ENCODE results near the gene NOTCH3.
A peak's percentile ranks its signal among the peaks of the same experiment; 100 is the strongest.

The NOTCH3 gene

DNA sequence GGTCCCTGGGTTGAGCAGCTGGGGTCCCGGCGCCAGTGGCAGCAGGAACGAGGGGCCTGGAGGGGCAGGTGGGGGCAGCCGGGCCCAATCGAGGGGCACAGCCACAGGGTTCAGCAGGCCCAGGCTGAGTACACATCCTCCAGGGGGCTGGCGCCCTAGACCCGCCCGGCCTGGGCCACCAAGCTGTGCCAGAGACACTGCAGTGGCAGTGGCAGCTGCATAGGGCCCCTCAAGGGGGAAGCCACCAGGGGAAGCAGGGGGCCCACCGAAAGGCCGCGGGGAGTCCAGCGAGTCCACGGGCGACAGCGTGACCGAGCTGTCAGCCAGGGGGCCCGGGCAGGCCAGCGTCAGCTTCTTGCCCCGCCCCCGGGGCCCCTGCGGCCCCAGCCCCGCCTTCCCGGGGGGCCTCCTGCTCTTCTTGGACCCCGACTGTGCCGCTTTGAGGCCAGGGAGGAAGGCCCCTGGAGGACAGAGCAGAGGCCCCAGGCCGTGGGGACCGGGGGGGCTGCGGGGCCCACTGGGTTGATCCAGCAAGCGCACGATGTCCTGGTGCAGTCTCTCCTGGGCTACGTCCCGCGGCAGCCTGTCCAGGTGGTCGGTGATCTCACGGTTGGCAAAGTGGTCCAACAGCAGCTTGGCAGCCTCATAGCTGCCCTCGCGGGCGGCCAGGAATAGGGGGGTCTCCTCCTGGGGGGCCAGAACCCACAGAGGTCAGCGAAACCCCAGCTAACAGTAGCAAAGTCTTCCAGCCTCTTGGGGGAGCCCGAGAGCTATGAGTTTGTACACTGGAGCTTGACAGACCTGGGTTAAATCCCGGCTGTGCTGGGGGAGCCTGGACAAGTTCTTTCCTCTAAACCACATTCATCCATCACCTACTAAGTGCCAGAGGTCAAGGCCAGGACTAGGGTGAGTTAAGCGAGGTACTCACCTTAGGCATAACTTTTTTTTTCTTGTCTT is 39.5 kb downstream of the NOTCH3 start:
- no peak for DNase-seq (ENCODE audit: low read depth in 2 of 2)

DNA sequence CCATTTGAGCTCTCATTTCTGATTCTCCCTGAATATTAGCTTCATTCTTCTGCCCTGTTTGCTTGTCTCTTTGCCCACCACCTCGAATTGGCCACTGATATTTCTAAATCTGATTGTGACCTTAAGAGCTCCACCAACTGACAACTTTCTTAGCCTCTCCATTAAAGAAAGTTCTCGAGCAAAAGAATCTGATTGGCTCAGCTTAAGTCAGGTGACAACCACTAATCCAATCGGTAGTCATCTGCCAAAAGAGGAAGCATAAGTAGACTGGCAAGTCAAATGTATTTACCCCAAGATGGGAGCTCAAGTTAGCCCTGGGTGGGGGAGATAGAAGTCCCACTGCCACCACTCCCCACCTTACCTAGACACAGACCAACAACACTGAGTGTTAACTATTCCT is 41.5 kb downstream of the NOTCH3 start:
- no peak for DNase-seq (ENCODE audit: low read depth in 2 of 2)

DNA sequence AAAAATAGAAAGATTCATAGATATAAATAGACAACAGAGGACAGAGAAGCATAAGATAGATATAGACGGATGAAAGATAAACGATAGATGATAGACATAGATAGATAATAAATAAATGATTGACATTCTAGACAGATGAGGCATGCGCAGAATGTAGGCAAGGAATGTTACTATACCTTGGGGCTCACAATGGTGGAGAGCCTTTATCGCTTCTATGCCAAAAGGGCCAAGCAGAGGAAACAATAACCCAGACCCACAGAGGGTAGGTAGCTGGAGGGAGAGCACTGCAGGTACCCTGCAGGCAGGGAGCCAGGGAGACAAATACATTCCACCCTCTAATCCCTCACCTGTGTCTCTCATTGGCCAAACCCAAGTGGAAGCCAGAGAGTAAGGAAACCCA is 44.4 kb downstream of the NOTCH3 start:
- no peak for DNase-seq (ENCODE audit: low read depth in 2 of 2)

DNA sequence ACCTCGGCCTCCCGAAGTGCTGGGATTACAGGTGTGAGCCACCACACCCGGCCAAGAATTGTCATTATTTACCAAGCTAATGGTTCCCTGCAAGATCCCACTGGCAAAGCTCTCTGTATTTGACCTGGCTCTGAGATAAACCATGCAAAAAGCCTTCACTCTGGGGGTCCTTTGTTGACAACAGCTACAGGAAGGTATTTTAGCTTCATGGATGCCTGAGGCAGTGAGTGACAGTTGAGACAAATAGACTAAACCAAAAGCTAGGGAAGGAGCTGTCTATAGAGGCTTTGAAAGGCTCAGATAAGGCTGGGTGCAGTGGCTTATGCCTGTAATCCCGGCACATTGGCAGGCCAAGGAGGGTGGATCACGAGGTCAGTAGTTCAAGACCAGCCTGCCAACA is 45.5 kb downstream of the NOTCH3 start:
- DNase-seq (ENCODE audit: low read depth in 2 of 2) = no peak

DNA sequence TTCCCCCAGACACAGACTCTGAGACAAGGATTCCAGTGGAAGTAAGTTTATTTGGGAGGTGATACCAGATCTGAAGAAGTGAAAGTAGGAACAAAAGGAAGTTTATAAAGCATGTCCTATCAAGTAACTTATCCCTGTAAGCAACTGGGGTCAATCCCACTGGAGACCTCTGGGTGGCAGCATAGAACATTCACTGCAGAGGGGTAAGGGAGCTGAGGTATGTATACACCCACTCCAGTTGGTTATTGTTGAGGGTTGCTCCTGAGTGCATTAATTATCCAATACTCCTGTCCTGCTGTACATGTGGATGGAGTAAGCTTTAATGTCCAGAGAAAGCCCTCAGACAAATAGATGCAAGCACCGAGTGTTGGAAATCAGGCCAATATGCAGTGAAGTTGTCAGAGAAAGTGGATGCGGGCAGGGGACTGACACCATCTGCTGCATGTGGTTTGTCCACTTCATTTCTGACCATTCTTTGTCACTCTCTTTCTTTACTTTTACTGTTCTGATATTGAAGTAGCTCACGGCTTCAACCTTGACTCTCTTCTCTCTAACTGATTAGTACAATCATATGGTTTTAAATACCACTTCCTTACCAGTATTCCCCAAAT is 46.7 kb downstream of the NOTCH3 start:
- DNase-seq (ENCODE audit: low read depth in 2 of 2) = peak in 1 of 2 donors; percentile 16

DNA sequence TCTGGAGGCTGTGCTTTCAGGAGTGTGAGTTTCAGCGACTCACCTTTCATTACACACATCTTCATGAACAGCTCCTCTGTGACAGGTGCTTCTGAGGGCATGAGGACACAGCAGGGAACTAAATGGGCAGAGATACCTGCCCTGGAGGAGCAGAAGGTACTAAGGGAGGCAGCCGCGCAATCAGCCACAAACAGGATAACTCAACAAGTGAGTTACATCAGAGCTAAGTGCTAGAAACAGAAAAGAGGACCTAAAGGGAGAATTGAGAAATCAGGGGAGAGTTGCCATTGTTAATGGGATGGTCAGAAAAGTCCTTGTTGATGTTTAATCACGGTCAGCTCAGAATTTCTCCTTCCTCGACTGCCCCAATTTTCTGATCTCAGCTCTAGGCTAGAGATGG is 51.1 kb downstream of the NOTCH3 start:
- no peak for DNase-seq (ENCODE audit: low read depth in 2 of 2)

DNA sequence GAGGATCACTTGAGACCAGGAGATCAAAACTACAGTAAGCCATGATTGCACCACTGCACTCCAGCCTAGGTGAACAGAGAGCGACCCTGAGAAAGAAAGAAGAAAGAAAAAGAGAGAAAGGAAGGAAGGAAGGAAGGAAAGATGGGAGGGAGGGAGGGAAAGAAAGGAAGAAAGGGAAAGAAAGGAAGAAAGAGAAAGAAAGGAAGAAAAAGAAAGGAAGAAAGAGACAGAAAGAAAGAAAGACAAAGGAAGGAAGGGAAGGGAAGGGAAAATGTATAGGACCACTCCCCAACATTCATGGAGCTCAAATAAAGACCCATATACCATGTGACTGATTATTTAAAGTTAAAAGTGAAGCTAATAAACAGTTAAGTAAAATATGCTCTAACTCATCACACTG is 53.7 kb downstream of the NOTCH3 start:
- DNase-seq (ENCODE audit: low read depth in 2 of 2) = no peak

DNA sequence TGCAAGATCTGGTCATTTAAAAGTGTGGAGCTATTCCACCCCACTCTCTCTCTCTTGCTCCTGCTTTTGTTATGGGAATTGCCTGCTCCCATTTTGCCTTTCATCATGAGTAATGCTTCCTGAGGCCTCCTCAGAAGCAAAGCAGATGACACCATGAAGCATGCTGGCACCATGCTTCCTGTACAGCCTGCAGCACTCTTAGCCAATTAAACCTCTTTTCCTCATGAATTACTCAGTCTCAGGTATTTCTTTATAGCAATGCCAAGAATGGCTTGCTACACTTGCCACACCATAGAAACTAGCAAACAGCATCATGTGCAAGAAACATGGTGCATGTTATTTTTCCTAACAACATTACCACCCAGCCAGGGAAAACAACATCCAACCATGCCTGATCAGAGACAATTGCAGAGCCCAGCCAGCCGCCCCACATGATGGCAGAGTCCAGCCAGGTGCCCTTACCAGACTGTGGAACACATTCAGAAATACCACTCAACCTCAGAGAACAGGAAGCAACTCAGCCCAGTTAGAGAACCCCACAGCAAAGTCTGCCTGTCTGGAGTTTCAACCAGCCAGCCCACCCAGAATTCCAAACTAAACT is 56.6 kb downstream of the NOTCH3 start:
- no peak for DNase-seq (ENCODE audit: low read depth in 2 of 2)

DNA sequence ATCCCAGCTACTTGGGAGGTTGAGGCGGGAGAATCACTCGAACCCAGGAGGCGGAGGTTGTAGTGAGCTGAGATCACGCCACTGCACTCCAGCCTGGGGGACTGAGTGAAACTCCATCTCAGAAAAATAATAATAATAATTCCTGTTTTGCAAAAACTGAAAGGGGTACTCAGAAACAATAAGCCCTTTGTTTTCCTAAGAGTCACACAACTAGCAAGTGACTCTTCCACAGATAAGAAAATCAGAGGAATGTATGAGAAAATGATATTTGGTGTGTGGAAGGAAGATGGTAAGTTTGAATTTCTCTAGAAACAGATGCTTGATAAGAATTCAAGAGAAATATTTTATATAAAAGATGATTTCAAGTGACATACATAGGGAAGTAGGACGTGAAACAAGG is 58.5 kb downstream of the NOTCH3 start:
- DNase-seq (ENCODE audit: low read depth in 2 of 2) = no peak

DNA sequence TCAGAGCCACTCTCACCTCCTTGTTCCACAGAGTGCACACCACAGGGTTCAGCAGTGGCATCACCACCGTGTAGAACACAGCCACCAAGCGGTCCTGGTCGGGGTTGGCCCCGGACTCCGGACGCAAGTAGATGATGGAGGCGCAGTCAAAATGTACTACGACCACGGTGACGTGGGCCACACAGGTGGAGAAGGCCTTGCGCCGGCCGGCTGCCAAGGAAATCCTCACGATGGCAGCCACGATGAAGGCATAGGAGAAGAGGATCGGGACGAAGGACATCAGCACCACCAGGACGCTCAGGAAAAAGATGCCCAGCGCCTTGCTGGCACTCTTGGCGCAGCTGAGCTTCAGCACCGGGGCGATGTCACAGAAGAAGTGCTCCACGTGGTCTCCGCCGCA is 59.7 kb downstream of the NOTCH3 start:
- no peak for DNase-seq (ENCODE audit: low read depth in 2 of 2)

DNA sequence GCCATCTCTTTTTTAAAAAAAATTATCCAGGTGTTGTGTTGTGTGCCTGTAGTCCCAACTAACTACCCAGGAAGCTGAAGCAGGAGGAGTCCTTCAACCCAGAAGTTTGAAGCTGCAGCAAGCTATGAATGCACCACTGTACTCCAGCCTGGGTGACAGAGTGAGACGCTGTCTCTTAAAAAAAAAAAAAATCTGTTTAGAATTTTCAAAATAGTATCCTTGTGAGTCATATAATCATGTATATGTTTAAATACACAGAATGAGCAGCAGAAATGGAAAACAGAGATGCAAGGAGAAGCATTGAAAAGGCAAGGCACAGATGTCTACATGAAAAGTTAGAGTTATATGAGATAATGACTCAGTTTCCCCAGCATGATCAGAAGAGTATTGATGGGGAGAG is 62.4 kb downstream of the NOTCH3 start:
- no peak for DNase-seq (ENCODE audit: low read depth in 2 of 2)

DNA sequence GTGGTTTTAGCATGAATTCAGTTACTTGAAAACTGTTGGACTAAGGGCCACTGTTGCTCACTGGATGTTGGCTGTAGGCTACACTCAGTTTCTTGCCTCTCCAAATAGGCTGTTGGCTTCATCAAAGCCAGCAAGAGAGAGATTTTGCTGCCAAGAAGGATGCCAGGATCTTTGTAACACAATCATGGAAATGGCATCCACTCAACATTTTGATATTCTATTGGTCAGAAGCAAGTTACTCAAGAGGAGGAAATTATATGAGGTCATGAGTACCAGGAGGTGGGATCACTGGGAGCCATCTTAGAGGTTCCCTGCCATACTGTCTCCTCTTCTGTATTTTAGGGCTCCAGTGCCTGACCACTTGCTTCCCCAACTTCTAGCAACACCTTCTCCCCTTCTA is 63.0 kb downstream of the NOTCH3 start:
- no peak for DNase-seq (ENCODE audit: low read depth in 2 of 2)

DNA sequence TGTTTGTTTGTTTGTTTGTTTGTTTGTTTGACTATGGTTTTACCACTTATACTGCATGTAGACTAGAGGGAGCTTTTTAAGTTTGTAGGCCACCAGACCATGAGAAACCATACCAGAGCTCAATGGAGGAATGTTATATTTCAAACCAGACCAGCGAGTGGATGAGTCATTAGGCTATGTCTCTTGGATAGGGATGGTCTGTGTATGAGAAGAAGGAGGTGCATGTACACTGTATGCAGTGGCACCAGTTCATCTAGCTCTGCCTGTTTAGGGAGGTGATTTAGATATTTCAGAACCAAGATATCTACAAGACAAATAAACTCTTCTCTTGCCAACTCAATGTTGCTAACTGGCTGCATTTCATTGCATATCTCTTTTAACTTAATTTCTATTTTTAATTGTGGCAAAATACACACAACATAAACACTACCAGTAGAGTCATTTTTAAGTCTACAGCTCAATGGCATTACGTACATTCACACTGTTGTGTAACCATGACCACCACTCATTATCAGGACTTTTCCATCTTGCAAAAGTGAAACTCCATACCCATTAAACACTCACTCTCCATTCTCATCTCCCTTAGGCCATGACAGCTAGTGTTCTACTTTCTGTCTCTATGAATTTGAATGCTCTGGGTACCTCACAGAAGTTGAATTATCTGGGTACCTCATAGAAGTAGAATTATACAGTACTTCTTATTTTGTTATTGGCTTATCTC is 64.4 kb downstream of the NOTCH3 start:
- DNase-seq (ENCODE audit: low read depth in 2 of 2) = no peak

DNA sequence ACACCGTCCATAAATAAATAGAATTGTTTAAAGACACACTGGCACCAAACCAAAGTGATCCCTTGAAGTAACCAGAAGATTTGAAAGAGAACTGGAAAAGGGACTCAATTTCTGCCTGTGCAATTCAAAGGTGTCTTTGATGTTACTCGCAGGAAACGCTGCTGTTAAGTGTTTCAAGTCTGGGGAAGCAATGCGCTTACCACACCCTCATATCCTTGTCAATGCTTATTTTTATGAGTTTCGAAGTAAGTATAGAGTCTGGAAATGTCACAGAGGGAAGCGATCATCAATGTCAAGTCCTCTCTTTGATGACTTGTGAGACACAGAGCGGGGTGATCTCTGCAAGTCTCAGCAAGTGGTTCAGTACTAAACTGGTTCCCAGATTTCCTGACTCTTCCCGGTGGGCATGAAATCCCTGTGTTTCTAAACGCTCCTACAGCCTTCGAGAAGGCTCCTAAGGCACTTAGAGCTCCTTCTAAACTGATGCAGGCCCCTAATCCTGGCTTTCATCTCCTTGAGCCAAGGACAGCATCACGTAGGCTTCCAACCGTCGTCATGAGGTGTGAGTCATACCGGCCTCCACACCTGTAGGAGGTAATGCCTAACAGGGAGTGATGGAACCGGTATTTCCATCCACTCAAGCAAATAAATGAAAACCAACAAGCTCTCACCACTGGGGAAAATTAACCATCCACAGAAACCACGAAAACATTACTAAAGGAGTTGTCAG is 70.8 kb downstream of the NOTCH3 start:
- DNase-seq (ENCODE audit: low read depth in 2 of 2) = peak; percentile 16 to 49

DNA sequence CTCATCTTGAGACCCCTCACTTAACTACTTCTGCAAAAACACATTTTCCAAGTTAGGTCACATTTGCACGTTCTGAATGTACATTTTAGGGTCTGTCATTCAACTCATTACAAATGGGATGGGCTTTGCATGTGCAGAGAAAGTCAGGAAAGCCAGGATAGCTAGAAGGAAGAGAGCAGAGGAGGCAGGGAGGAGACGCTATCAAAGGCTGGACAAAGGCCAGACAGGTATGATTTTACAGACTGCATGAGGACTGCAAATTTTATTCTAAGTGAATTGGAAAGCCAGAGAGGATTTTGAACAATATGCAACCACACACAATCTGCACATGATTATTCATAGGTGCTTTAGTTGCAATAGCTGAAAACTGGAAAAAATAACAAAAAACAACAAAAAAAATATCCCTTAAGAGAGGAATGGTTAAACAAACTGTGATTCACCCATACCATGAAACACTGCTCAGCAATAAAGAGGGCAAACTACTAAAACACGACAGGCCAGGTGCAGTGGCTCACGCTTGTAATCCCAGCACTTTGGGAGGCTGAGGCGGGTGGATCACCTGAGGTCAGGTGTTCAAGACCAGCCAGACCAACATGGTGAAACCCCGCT is 72.5 kb downstream of the NOTCH3 start:
- DNase-seq (ENCODE audit: low read depth in 2 of 2) = no peak

DNA sequence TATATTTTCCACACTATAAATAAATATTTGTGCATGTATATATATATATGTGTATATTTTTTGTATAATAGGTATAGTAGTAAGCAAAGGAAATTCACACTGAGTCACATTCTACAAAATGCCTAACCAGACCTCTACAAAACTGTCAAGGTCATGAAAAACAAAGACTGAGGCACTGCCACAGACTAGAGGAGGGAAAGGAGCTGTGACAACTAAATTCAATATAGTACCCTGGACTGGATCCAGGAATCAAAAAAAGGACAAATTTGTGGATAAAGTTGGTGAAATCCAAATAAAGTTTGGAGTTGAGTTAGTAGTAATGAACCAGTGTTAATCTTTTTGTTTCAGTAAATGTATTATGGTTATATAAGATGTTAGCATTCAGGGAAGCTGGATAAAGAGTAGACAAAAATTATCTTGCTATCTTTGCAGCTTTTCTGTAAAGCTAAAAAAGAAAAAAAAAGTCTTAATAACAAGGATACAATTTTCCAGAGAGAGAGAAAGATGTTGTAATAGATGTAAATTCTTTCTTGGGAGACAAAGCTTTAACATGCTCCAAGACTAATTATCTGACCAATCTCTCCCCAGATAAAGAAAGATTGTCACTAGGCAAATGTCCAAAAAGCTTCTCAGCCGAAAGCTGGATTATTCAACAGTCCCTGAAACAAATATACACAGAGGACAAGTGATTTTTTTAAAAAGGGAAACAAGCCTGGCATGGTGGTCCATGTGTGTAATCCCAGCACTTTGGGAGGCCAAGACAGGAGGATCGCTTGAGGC is 74.5 kb downstream of the NOTCH3 start:
- no peak for DNase-seq (ENCODE audit: low read depth in 2 of 2)

DNA sequence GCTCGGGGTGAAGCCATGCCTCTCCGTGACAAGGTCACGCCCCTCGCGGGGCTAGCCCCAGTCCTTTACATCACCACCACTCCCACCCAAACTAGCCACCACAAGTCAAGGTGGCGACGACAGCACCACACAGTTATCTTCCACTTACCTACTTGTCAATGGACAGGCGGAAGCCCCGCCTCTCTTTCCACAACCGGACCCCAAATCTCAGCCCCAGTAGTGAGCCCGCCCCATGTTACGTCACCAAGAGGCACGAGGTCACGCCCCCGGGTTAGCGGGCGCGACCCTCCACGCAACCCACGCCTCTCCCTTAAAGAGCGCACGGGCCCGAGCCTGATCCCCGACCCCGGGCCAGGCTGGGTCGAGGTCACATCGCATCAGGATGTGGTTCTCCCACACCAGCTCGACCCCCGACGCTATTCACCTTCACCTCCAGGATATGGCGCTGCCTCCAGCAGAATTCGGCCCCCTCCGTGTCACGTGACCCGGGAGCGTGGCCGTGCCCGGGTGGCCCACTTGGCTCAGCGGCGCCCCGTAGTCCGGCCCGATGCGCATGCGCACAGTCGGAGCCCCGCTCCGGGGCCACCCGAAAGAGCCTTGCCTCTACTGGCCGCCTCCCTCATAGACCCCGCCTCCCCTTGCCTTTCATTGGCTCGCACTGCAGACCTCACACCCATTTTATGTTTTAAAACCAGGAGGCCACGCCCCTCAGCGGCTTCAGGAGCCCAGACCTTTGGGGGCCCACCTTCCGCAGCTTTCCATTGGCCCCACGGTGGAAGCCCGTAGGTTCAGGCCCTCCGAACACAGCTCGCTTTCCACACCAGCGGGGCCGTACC is 75.3 kb downstream of the NOTCH3 start:
- peak; percentile 93 to 97 for DNase-seq (ENCODE audit: low read depth in 2 of 2)

DNA sequence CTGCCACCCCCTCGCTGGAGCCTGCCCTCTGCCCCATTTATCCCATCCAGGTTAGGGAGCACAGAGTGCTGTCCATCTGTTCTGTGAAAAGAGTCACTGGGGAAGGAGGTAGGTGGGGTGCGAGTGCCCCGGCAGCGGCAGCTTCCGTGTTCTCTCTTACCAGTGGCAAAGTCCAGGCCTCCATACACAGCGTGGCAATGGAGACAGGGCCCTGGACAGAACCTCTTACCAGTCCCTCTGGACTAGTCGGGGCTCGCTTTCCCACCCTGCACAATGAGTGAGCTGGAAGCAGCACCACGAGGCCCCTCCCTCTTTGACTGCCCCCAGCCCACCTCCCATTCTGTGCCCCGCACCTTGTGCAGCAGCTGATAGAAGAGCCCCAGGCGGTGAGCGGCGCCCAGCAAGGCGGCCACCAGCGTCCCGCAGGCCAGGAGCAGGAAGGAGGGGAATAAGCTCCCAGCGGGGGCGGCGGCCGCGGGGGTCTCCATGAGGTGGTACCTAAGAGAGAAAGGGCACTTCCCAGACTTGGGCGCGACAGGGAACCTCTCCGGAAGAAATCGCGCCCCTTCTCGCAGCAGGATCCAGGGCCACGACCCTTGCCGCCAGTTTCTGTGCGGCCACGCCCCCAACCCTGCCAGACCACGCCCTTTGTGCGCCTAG is 76.1 kb downstream of the NOTCH3 start:
- DNase-seq (ENCODE audit: low read depth in 2 of 2) = peak in 1 of 2 donors; percentile 81

DNA sequence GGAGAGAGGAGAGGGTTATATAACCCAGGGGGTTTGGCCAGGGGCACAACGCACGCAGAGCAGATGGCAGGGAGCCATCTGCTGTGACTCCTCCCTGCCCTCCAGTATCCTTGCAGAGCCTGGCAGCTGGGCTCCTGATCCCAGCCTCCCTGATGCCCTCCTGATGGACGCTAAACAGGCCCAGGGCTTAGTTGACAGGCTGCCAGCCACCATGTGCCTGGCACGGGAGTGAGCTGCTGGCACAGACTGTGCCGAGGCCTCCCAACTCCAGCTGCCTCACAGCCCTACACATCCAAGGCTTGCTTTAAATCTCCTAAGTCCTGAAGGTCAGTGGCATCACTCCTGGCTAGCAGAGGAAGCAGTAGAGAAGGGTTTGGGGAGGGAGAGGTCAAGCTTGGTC is 76.9 kb downstream of the NOTCH3 start:
- no peak for DNase-seq (ENCODE audit: low read depth in 2 of 2)

All from stimulated activated CD4-positive, alpha-beta T cell treated with anti-CD3 and anti-CD28 coated beads, Interleukin-1b, Interleukin-23, amount 100 ng/mL, for 4 hours (primary cell).